ENCODE results near the gene AAR2. TPM values are rescaled to one million over a fixed set of nuclear protein-coding genes. Genes with fewer than 3 reads are reported as not detected.
A peak's percentile ranks its signal among the peaks of the same experiment; 100 is the strongest.

The AAR2 gene
- total and polyA plus RNA-seq, 2 donors from 2014 or later = 27.8 to 29.7 TPM

- H3K27ac ChIP-seq (ENCODE audit: low read depth in 2 of 2, low read length in 2 of 2) = no peak overlapping the region
- no peak overlapping the region for H3K9ac ChIP-seq (ENCODE audit: low read length in 3 of 3)
- intact Hi-C loops (cut with DNase I) = no loop called here
- H3K4me1 ChIP-seq (ENCODE audit: control insufficient read depth in 2 of 3, insufficient read depth in 2 of 3, low read depth in 1 of 3, low read length in 3 of 3) = peaks cover 0 to 5% (median 0%) of the 10 kb centered on the region in 3 donors
- no peaks in the 10 kb centered on the region for H3K27me3 ChIP-seq (ENCODE audit: control insufficient read depth, insufficient read depth, low read length)
- H3K4me3 ChIP-seq (ENCODE audit: low read length in 3 of 3) = no peak overlapping the region
- no peak for FAIRE-seq
- peaks cover 0 to 18% (median 9%) of the 10 kb centered on the region in 3 donors for H3K36me3 ChIP-seq (ENCODE audit: control insufficient read depth in 2 of 3, insufficient read depth in 3 of 3, low read length in 3 of 3)
- no peak for TF ChIP-seq CTCF (IDR thresholded peaks at IDR 0.05; ENCODE audit: borderline replicate concordance, extremely low read depth, insufficient read depth)
- no peak for DNase-seq
- no peaks in the 10 kb centered on the region for H3K9me3 ChIP-seq (ENCODE audit: control insufficient read depth in 2 of 3, insufficient read depth in 1 of 3, low read length in 3 of 3)
These were observed 4.9 kb upstream of the AAR2 start for GRCh38 chr20:36231331-36231730.

GRCh38 chr20:36234771-36235320 lies 1.4 kb upstream of the AAR2 start:
- no peak for DNase-seq
- Histone ChIP-seq H3K4me1 (ENCODE audit: control insufficient read depth in 2 of 3, insufficient read depth in 2 of 3, low read depth in 1 of 3, low read length in 3 of 3) (peaks cover 2 to 10% (median 6%) of the 10 kb centered on the region in 3 donors), H3K36me3 (ENCODE audit: control insufficient read depth in 2 of 3, insufficient read depth in 3 of 3, low read length in 3 of 3) (peaks cover 0 to 2% (median 0%) of the 10 kb centered on the region in 3 donors), H3K9me3 (ENCODE audit: control insufficient read depth in 2 of 3, insufficient read depth in 1 of 3, low read length in 3 of 3) (no peaks in the 10 kb centered on the region), H3K27me3 (ENCODE audit: control insufficient read depth, insufficient read depth, low read length) (no peaks in the 10 kb centered on the region), H3K4me3 (ENCODE audit: low read length in 3 of 3) (no peak overlapping the region), H3K27ac (ENCODE audit: low read depth in 2 of 2, low read length in 2 of 2) (no peak overlapping the region), H3K9ac (ENCODE audit: low read length in 3 of 3) (no peak overlapping the region)
- no peak for FAIRE-seq
- intact Hi-C loops (cut with DNase I) = no loop called here
- no peak for TF ChIP-seq CTCF (IDR thresholded peaks at IDR 0.05; ENCODE audit: borderline replicate concordance, extremely low read depth, insufficient read depth)

GRCh38 chr20:36236786-36237121 lies 476 bp downstream of the AAR2 start:
- no peaks in the 10 kb centered on the region for H3K27me3 ChIP-seq (ENCODE audit: control insufficient read depth, insufficient read depth, low read length)
- peaks cover 2 to 10% (median 6%) of the 10 kb centered on the region in 3 donors for H3K4me1 ChIP-seq (ENCODE audit: control insufficient read depth in 2 of 3, insufficient read depth in 2 of 3, low read depth in 1 of 3, low read length in 3 of 3)
- intact Hi-C loops (cut with DNase I) = no loop called here
- no peak overlapping the region for H3K27ac ChIP-seq (ENCODE audit: low read depth in 2 of 2, low read length in 2 of 2)
- peak overlapping the region; percentile 79 to 97 (median 90) for H3K4me3 ChIP-seq (ENCODE audit: low read length in 3 of 3)
- no peak for FAIRE-seq
- peak in 1 of 5 donors; percentile 3 for DNase-seq
- no peaks in the 10 kb centered on the region for H3K9me3 ChIP-seq (ENCODE audit: control insufficient read depth in 2 of 3, insufficient read depth in 1 of 3, low read length in 3 of 3)
- H3K9ac ChIP-seq (ENCODE audit: low read length in 3 of 3) = peak overlapping the region; percentile 70 to 94 (median 91)
- no peak for TF ChIP-seq CTCF (IDR thresholded peaks at IDR 0.05; ENCODE audit: borderline replicate concordance, extremely low read depth, insufficient read depth)
- peaks cover 0 to 8% (median 0%) of the 10 kb centered on the region in 3 donors for H3K36me3 ChIP-seq (ENCODE audit: control insufficient read depth in 2 of 3, insufficient read depth in 3 of 3, low read length in 3 of 3)

GRCh38 chr20:36237477-36237876 lies 1.2 kb downstream of the AAR2 start:
- Histone ChIP-seq H3K9ac (ENCODE audit: low read length in 3 of 3) (peak overlapping the region; percentile 70 to 94 (median 91)), H3K4me1 (ENCODE audit: control insufficient read depth in 2 of 3, insufficient read depth in 2 of 3, low read depth in 1 of 3, low read length in 3 of 3) (peaks cover 2 to 10% (median 6%) of the 10 kb centered on the region in 3 donors), H3K27ac (ENCODE audit: low read depth in 2 of 2, low read length in 2 of 2) (no peak overlapping the region), H3K4me3 (ENCODE audit: low read length in 3 of 3) (peak overlapping the region; percentile 79 to 97 (median 90)), H3K9me3 (ENCODE audit: control insufficient read depth in 2 of 3, insufficient read depth in 1 of 3, low read length in 3 of 3) (no peaks in the 10 kb centered on the region), H3K27me3 (ENCODE audit: control insufficient read depth, insufficient read depth, low read length) (no peaks in the 10 kb centered on the region), H3K36me3 (ENCODE audit: control insufficient read depth in 2 of 3, insufficient read depth in 3 of 3, low read length in 3 of 3) (peaks cover 0 to 8% (median 0%) of the 10 kb centered on the region in 3 donors)
- TF ChIP-seq CTCF (IDR thresholded peaks at IDR 0.05; ENCODE audit: borderline replicate concordance, extremely low read depth, insufficient read depth) = no peak
- FAIRE-seq (no peak), DNase-seq (no peak)
- intact Hi-C loops (cut with DNase I) = no loop called here
